GM19463 (cell line): ENCODE data around the gene SV2C.

Experiments
- ATAC-seq: cut with Tn5 transposase; IDR thresholded peaks from one replicate; pipeline ENCODE4 v1.9.1; 2021; ENCODE audit warnings: mild to moderate bottlenecking, moderate library complexity; ENCODE audit not compliant: unreplicated experiment

Gene SV2C

DNA sequence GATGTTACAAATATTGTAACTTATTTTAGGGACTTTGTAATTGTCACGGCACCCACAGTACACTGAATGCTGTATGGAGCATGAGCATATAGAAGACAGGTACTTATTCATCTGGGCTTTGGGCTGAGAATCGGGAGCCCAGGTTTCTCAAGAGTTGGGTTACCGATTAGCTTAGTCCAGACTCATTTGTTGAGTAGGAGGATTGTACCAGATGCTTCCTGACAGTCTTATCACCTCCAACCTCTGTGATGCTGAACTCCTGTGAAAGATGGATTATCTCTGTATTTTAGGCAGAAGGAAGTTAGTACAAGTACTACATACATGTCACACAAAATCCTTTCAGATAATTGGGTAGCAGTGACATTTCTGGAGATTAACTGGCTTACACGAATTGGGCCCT is 79.2 kb downstream of the SV2C start:
- no peak for ATAC-seq

DNA sequence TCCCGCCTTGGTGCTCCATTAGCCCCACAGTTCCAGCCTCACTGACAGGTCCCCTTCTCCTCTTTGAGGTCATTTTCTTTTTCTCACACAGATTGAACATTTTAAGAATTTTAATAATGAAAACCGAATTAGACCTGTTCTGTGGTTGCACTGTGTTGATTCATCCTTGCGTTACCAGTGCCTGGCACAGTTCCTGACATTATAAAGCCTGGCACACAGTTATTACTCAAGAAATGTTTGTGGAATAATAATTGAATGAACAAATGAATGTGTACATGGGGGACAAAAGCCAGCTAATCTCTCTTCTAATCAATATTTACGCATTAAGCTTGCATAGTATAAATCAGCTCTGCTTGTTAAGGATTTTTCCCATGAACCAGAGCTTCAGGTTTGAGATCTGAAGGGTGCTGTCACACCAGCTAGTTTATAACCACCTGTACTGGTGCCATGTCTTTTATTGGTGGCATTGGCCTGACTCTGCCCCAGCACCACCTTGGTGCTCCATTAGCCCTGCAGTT is 80.0 kb downstream of the SV2C start:
- ATAC-seq, result no peak

GRCh38 chr5:76165029-76165428 is 81.8 kb downstream of the SV2C start:
- no peak for ATAC-seq

DNA sequence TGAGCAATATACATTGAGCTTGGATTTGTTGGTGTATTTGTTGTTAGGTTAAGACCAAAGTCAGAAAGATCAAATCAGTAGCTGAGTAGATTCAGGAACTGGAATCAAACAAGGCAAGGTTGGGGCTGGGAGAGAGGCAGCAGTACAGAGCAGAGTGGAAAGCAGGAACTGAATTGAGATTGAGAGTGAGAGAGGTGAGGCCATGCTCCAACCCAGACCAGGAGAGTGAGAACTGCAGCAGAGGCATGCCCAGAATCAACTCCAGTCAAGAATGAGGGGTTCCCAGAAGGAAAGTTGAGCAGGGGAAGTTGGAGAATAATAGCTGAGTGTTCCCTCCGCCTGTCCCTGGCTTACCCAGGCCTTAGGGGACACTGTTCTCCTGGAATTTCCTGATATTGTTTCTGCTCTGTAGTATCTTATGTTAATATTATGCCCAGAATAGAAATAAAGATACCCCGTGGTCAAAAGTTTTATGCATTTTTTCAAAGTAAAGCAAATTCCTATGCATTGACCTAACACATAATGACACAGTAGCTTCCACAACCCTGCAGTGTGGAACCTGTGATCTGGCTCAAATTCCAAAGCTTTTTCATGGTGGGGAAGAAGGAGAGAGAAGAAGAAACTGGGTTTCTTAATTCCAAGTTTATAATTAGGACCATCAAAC is 82.7 kb downstream of the SV2C start:
- ATAC-seq, result no peak

- ATAC-seq, result no peak
Measured at GRCh38 chr5:76166886-76167576, 83.8 kb downstream of the SV2C start.

- ATAC-seq, result no peak
Measured at GRCh38 chr5:76169146-76169905, 86.1 kb downstream of the SV2C start.

DNA sequence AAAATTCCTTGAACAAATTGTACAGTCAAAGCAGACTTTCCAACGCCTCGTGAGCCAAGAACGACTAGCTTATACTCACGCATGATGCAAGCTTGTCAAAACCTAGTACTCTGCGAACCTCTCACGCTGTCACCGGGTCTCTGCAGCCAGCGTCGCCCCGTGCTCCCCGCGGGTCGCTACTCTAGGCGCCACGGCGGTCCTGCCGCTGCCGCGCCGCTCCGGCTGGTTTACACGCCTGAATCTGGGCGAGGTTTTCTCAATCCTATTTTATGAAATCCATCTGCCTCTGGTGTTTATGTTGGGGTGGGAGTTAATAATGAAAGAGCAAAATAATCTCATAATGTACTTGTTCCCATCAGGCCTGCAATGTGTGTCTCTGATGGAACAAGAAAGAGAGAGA is 90.9 kb downstream of the SV2C start:
- ATAC-seq, result no peak

DNA sequence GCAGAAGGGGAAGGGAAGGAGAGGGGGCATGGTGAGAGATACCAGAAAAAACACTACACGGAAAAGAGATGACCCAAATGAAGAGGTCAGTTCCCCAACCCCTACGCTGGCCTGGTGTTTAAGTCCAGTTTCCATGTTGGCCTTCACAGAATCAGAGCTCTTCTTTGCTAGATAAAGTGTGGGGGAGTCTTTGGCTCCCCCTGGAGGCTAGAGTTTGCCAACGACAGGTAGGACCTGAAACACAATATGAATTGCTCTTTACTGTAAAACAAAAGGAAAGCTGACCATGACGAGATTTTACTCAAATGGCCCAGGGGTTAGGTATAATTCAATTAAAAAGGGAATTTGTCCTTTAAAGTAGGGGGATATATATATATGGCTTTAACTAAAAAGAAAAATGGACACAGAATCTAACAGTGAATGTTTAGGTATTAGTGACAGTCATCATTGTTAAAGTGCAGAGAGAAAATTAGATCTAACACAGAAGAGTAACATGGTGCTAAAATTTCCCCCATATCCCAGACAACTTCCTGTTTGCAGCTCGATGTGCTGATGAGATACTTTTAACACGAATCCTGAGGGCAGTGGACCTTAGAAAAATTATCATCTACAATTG is 92.0 kb downstream of the SV2C start:
- peak; percentile 71 for ATAC-seq

- peak; percentile 65 for ATAC-seq
Measured at GRCh38 chr5:76175821-76176403, 92.7 kb downstream of the SV2C start.

- ATAC-seq, result no peak
Measured at GRCh38 chr5:76177978-76178377, 94.8 kb downstream of the SV2C start.

- no peak for ATAC-seq
Measured at GRCh38 chr5:76178913-76179312, 95.7 kb downstream of the SV2C start.

DNA sequence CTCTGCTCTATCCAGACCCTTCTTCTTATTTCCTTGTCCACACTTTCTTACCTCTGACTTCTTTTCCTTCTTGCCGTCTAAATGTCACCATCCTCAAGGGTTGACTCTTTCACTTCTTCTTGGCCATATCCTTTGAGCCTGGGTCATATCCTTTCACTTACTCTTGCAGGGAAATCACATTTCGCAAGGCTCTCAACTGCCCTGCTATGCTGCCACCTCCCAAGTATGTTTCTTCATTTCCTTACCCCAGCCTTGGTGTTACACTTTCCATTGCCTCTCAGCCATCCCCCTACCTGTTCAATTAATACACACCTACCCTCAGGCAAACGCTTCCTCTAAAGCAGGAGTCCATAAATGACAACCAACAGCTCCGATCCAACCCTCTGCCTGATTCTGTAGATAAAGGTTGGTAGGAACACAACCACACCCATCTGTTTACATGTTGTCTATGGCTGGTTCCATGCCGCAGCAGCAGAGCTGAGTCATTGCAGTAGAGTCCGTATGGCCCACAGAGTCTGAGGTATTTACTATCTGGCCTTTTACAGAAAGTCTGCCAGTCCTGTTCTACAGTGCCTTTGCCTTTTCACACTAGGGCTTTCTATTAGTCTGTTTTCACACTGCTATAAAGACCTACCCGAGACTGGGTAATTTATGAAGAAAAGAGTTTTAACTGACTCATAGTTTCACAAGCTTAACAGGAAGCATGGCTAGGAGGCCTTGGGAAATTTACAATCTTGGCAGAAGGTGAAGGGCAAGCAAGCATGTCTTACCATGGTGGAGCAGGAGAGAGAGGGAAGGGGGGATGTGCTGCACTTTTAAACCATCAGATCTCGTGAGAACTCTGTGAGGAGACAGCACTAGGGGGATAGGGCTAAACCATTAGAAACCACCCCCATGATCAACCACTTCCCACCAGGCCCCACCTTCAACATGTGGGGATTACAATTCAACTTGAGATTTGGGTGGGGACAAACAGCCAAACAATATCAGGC is 97.9 kb downstream of the SV2C start:
- ATAC-seq, result peak; percentile 88

- no peak for ATAC-seq
Measured at GRCh38 chr5:76187386-76187785, 104.2 kb downstream of the SV2C start.

GRCh38 chr5:76190356-76190755 is 107.2 kb downstream of the SV2C start:
- ATAC-seq, result no peak

GRCh38 chr5:76192837-76193236 is 109.7 kb downstream of the SV2C start:
- ATAC-seq, result no peak

- ATAC-seq, result no peak
Measured at GRCh38 chr5:76193635-76194034, 110.5 kb downstream of the SV2C start.

DNA sequence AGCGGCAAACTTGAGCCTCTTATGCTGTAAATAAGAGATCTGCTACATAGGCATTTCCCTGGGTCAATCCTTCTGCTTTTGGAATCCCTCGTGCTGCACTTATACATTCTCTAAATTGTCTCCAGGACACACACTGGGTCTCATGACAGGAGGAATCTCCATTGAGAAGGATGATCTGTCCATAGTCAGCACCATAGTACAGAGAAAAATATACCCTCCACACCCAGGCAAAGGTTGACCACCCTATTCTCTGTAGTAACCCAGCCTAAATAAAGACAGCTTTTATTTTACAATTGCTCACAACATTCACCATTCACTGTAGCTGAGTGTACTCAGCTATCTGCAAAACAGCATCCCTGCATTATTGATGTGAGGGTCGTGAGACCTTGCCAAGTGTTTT is 111.2 kb downstream of the SV2C start:
- no peak for ATAC-seq

DNA sequence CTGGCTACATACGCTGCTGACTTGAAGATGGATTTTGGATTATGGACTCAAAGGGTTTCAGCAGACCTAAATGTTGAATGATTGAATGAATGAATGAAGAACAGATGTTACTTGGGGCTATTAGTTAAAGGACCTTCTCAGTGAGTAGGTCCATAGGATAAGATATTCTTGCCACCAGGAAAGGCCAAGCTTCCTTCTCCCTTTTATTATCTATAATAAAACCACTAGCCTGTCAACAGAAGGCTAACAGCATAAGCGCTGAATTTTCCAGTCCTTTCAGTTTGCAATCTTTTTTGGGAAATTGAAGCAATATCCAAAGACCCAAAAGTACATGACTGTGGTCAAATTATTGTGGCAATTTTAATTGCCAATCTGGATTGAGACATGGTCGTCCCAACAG is 113.3 kb downstream of the SV2C start:
- ATAC-seq, result no peak

DNA sequence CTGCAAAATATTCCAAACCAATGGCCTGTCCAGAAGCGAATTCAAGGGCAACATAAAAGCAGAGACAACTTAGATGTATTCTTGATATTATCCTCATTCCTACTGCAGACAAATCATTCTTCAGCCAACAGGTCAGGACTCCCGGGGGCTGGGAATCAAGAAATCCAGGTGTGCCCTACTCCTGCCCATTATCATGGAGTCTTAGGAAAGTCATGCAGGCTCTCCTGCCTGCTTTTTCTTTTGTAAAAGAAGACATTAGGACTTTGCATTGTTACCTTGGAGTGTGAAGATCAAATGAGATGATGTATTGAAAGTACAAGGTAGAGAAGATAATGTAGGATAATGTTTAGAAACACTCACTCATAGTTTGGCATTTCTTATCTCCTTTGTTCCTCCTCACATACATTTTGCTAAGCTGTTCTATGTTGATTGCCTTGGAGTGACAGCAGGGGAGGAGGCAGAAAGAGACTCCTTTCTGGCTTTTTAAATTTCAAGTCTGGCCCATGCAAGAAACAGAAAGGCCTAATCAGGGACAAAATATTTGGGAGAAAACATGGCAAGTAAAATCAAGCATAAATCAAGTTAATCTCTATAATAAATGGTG is 113.8 kb downstream of the SV2C start:
- no peak for ATAC-seq
